Central memory CD8-positive, alpha-beta T cell (primary cell): ENCODE results near the gene PRKN.
"Not testable (repeated sequence)": the region's sequence is repeated elsewhere in the genome, so short reads cannot be mapped to it uniquely, and the experiment has no call there.

Experiments used
- ATAC-seq: fragments of 150-1000 bp; cut with Tn5 transposase; replicated peaks from 2 replicates; pipeline ENCODE4 v1.10.0; 2022; ENCODE audit warnings: mild to moderate bottlenecking, moderate FRiP score, moderate number of reproducible peaks; ENCODE audit not compliant: poor library complexity, severe bottlenecking; ENCODE audit errors: extremely low read depth
- DNase-seq, 2 donors: peaks; one replicate each; pipeline ENCODE4 v3.0.0; 2021; ENCODE audit warnings: low spot score in 2 of 2
- H3K27ac Mint-ChIP-seq: one replicate; pipeline ENCODE4 v1.8.0; 2022; ENCODE audit warnings: low read depth, mild to moderate bottlenecking, moderate library complexity, mixed read lengths
- H3K27me3 Mint-ChIP-seq: one replicate; pipeline ENCODE4 v1.8.0; 2022; ENCODE audit warnings: mixed read lengths
- H3K36me3 Mint-ChIP-seq: one replicate; pipeline ENCODE4 v1.8.0; 2022; ENCODE audit warnings: mild to moderate bottlenecking, moderate library complexity, mixed read lengths; ENCODE audit not compliant: insufficient read depth
- H3K4me1 Mint-ChIP-seq: one replicate; pipeline ENCODE4 v1.8.0; 2022; ENCODE audit warnings: mixed read lengths
- H3K4me3 Mint-ChIP-seq: one replicate; pipeline ENCODE4 v1.8.0; 2022; ENCODE audit warnings: mild to moderate bottlenecking, moderate library complexity, mixed read lengths
- H3K9me3 Mint-ChIP-seq: one replicate; pipeline ENCODE4 v1.8.0; 2022; ENCODE audit warnings: mixed read lengths

PRKN gene

DNA sequence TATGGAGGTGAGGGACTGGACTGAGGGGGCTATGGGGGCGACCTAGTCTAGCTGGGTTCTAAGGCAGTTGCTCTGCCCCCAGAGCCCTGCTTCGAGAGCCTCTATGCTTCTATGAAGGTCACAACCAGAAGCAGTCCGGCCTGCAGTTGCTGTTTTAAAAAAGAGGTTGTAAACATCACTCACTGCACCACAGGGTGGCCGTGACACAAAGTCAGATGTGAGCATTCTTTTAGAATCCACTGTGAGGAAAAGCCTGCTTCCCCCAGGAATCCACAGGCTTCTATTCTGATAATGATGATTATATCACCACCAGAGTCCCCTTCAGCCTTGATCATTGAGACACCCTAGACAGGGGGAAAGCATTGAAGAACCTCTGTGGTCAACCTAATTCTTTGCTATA, 1224.0 kb downstream of the PRKN start:
- no peak overlapping the region for H3K4me3 Mint-ChIP-seq
- H3K27me3 Mint-ChIP-seq = no peaks in the 10 kb centered on the region
- no peaks in the 10 kb centered on the region for H3K36me3 Mint-ChIP-seq
- ATAC-seq (no peak), DNase-seq (no peak)
- no peaks in the 10 kb centered on the region for H3K4me1 Mint-ChIP-seq
- no peak overlapping the region for H3K27ac Mint-ChIP-seq
- H3K9me3 Mint-ChIP-seq = no peaks in the 10 kb centered on the region

DNA sequence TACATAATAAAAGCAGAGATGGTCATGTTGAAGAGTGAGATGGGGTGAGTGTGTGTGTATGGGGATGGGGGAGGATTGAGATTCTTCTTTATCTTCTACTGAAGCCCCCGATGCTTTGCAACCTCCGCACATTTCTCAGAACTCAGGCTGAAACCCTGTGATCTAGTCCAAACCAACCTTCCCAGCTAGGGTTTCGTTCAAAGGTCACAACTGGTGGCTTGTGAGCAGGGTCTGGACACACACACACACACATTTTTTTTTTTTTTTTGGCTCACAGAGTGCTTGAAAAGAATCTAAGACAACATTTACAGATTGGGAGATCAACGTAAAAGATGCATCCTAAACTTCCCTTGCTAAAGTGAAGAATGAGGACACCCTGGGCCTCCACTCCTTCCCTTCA, 1228.7 kb downstream of the PRKN start:
- Mint-ChIP-seq H3K27me3 (peaks cover 9% of the 10 kb centered on the region), H3K9me3 (peaks cover 6% of the 10 kb centered on the region), H3K27ac (no peak overlapping the region), H3K36me3 (no peaks in the 10 kb centered on the region), H3K4me1 (no peaks in the 10 kb centered on the region), H3K4me3 (no peak overlapping the region)
- ATAC-seq (no peak), DNase-seq (no peak)

- Mint-ChIP-seq H3K27ac (no peak overlapping the region), H3K4me3 (no peak overlapping the region), H3K36me3 (no peaks in the 10 kb centered on the region), H3K4me1 (no peaks in the 10 kb centered on the region), H3K27me3 (peaks cover 9% of the 10 kb centered on the region), H3K9me3 (peaks cover 6% of the 10 kb centered on the region)
- ATAC-seq = no peak
- DNase-seq = no peak
Observed at GRCh38 chr6:161498359-161498758, 1229.2 kb downstream of the PRKN start.

- H3K4me1 Mint-ChIP-seq = no peaks in the 10 kb centered on the region
- peaks cover 9% of the 10 kb centered on the region for H3K27me3 Mint-ChIP-seq
- no peak for DNase-seq
- H3K27ac Mint-ChIP-seq = no peak overlapping the region
- no peaks in the 10 kb centered on the region for H3K36me3 Mint-ChIP-seq
- ATAC-seq = no peak
- peaks cover 6% of the 10 kb centered on the region for H3K9me3 Mint-ChIP-seq
- H3K4me3 Mint-ChIP-seq = no peak overlapping the region
Observed at GRCh38 chr6:161496941-161497340, 1230.6 kb downstream of the PRKN start.

- H3K27me3 Mint-ChIP-seq, H3K4me1 Mint-ChIP-seq, ATAC-seq, H3K36me3 Mint-ChIP-seq, H3K9me3 Mint-ChIP-seq, H3K27ac Mint-ChIP-seq, DNase-seq, H3K4me3 Mint-ChIP-seq: not testable (repeated sequence)
Observed at GRCh38 chr6:161496271-161496670, 1231.3 kb downstream of the PRKN start.

GRCh38 chr6:161494566-161494965, 1233.0 kb downstream of the PRKN start:
- H3K4me3 Mint-ChIP-seq = no peak overlapping the region

GRCh38 chr6:161493576-161494118, 1233.9 kb downstream of the PRKN start:
- DNase-seq = no peak
- ATAC-seq = no peak
- Mint-ChIP-seq H3K4me1 (no peaks in the 10 kb centered on the region), H3K4me3 (no peak overlapping the region), H3K27ac (no peak overlapping the region), H3K9me3 (peaks cover 6% of the 10 kb centered on the region), H3K36me3 (no peaks in the 10 kb centered on the region), H3K27me3 (peaks cover 19% of the 10 kb centered on the region)

More at GRCh38 chr6:161494566-161494965, 1233.0 kb downstream of the PRKN start:
- Mint-ChIP-seq H3K36me3 (no peaks in the 10 kb centered on the region), H3K9me3 (peaks cover 6% of the 10 kb centered on the region), H3K4me1 (no peaks in the 10 kb centered on the region), H3K27ac (no peak overlapping the region), H3K27me3 (peaks cover 19% of the 10 kb centered on the region)
- ATAC-seq = no peak
- no peak for DNase-seq

GRCh38 chr6:161489626-161490306, 1237.8 kb downstream of the PRKN start:
- peaks cover 24% of the 10 kb centered on the region for H3K27me3 Mint-ChIP-seq
- ATAC-seq = no peak
- H3K9me3 Mint-ChIP-seq = no peaks in the 10 kb centered on the region
- H3K36me3 Mint-ChIP-seq = no peaks in the 10 kb centered on the region
- no peak overlapping the region for H3K4me3 Mint-ChIP-seq
- no peak overlapping the region for H3K27ac Mint-ChIP-seq
- no peak for DNase-seq
- no peaks in the 10 kb centered on the region for H3K4me1 Mint-ChIP-seq

DNA sequence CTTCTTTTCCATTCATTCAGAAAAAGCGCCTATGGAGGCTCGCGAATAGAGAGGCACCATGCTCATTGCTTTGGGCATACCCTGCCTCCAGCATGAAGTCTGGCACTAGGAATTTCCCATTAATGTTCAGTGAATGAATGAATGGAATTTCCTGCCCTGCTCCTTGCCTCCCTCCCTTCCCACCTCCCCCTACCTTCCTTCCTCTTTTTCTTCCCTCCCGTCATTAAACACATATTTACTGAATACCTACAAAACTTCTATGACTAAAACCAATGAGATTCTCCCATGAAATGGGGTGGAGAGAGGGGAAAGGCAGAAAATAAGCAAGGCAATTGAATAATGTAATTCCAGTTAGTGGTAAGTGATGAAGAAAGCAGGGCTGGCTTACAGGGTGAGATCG, 1239.9 kb downstream of the PRKN start:
- Mint-ChIP-seq H3K4me1 (no peaks in the 10 kb centered on the region), H3K36me3 (no peaks in the 10 kb centered on the region), H3K27ac (no peak overlapping the region), H3K4me3 (no peak overlapping the region), H3K27me3 (peaks cover 24% of the 10 kb centered on the region), H3K9me3 (no peaks in the 10 kb centered on the region)
- DNase-seq (no peak), ATAC-seq (no peak)

- no peaks in the 10 kb centered on the region for H3K4me1 Mint-ChIP-seq
- no peak overlapping the region for H3K27ac Mint-ChIP-seq
- peaks cover 24% of the 10 kb centered on the region for H3K27me3 Mint-ChIP-seq
- no peaks in the 10 kb centered on the region for H3K9me3 Mint-ChIP-seq
- no peak for ATAC-seq
- no peaks in the 10 kb centered on the region for H3K36me3 Mint-ChIP-seq
- DNase-seq = no peak
- no peak overlapping the region for H3K4me3 Mint-ChIP-seq
Observed at GRCh38 chr6:161487217-161487531, 1240.4 kb downstream of the PRKN start.

DNA sequence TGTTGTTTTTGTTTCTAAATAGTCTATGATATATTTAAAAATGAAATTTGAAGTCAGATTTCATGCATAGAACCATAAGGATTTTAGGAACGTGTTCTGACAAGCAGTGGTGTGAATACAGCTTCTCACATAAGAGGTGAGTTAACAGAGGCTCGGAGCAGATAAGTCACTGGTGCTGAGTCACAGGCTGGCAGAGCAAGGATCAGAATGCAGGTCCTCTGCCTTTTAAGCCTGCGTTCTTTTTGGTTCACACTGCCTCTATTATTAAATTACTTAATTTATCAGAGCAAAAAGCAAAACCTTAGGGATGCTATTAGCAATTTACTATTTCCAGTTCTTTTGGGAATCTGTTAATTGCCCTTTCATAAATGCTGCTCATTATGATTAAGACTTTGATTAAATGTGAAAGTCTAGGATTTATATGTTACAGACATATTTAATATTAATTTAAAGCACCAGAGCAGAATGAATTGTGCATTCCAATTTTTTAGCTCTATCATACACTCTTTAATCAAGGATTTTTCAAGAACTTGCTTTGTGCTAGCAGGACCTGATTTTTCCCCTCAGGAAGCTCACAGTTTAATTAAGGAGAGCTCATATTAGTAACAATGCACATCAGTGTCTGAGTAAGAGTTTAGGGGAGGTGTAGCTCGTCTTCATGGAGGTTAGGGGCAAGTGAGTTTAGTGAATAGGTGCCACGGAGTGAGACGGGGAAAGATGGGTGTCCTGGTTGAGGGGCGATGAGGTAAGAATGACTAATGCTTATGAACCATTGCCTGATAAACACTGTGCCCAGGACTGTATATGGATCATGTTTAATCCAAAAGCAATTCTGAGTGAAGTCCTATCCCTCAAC, 1241.0 kb downstream of the PRKN start:
- Mint-ChIP-seq H3K27ac (no peak overlapping the region), H3K4me3 (no peak overlapping the region), H3K27me3 (peaks cover 24% of the 10 kb centered on the region), H3K4me1 (no peaks in the 10 kb centered on the region), H3K9me3 (no peaks in the 10 kb centered on the region), H3K36me3 (no peaks in the 10 kb centered on the region)
- ATAC-seq (no peak), DNase-seq (no peak)

DNA sequence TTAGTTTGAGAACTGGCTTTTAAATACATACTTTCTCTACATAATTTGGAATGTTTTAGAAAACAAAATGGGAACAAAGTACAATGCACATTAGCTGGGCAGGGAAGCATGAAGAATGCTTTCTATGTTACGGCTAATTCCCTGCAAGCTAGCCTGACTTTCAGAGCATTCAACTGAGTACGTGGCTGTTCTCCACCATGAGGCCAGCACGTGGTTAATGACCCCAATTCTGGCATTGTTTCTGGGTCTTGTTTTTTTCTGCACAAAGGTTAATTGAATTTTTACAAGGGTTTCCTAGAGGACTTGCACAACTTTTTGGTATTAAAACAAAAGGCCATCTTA, 1245.1 kb downstream of the PRKN start:
- no peaks in the 10 kb centered on the region for H3K4me1 Mint-ChIP-seq
- H3K9me3 Mint-ChIP-seq = no peaks in the 10 kb centered on the region
- H3K4me3 Mint-ChIP-seq = no peak overlapping the region
- no peak overlapping the region for H3K27ac Mint-ChIP-seq
- ATAC-seq = no peak
- peaks cover 11% of the 10 kb centered on the region for H3K27me3 Mint-ChIP-seq
- DNase-seq = no peak
- no peaks in the 10 kb centered on the region for H3K36me3 Mint-ChIP-seq
